Liver (tissue), 9 donors: ENCODE results near the gene FAM221B. TPM values are rescaled to one million over a fixed set of nuclear protein-coding genes. Genes with fewer than 3 reads are reported as not detected.

ENCODE experiments used
- DNase-seq: peaks from one replicate; pipeline ENCODE4 v3.0.0-alpha.2; 2017; ENCODE audit warnings: low spot score
- H3K27ac ChIP-seq, 2 donors: one replicate each; pipeline ENCODE4 v1.7.0; 2013; ENCODE audit warnings: inconsistent platforms in 2 of 2, low read length in 2 of 2, control low read depth in 1 of 2, low read depth in 1 of 2, mild to moderate bottlenecking in 1 of 2
- H3K27me3 ChIP-seq, 4 donors: one replicate each; pipeline versions ENCODE4 v1.6.1 to v1.7.0; 2013; ENCODE audit warnings: low read length in 3 of 4, inconsistent platforms in 1 of 4, mild to moderate bottlenecking in 1 of 4, moderate library complexity in 1 of 4; ENCODE audit not compliant: control insufficient read depth in 4 of 4, insufficient read depth in 4 of 4
- H3K36me3 ChIP-seq, 4 donors: one replicate each; pipeline versions ENCODE4 v1.6.1 to v1.7.0; 2013; ENCODE audit warnings: low read length in 3 of 4, mild to moderate bottlenecking in 3 of 4, low read depth in 1 of 4, moderate library complexity in 1 of 4; ENCODE audit not compliant: control insufficient read depth in 4 of 4, insufficient read depth in 3 of 4
- H3K4me1 ChIP-seq, 4 donors: one replicate each; pipeline versions ENCODE4 v1.6.1 to v1.7.0; 2013; ENCODE audit warnings: low read length in 3 of 4, mild to moderate bottlenecking in 3 of 4, moderate library complexity in 1 of 4; ENCODE audit not compliant: control insufficient read depth in 4 of 4, insufficient read depth in 4 of 4
- H3K4me3 ChIP-seq, 3 donors: one replicate each; pipeline versions ENCODE4 v1.6.1 to v1.7.0; 2013; ENCODE audit warnings: low read length in 3 of 3, control low read depth in 1 of 3, low read depth in 1 of 3, mild to moderate bottlenecking in 1 of 3
- H3K9ac ChIP-seq, 2 donors: one replicate each; pipeline ENCODE4 v1.7.0; 2013; ENCODE audit warnings: low read length in 2 of 2, mild to moderate bottlenecking in 2 of 2, moderate library complexity in 2 of 2, control low read depth in 1 of 2, low read depth in 1 of 2
- H3K9me3 ChIP-seq, 4 donors: one replicate each; pipeline versions ENCODE4 v1.6.1 to v1.7.0; 2013; ENCODE audit warnings: low read length in 3 of 4; ENCODE audit not compliant: control insufficient read depth in 4 of 4
- EGR1 ChIP-seq, 2 donors: IDR thresholded peaks; 2 replicates each; pipeline ENCODE4 v1.6.1; 2016 to 2018; ENCODE audit warnings: antibody characterized with exemption in 2 of 2, low read depth in 2 of 2
- FOXA1 ChIP-seq: IDR thresholded peaks from 2 replicates; pipeline ENCODE4 v1.6.1; 2016; ENCODE audit warnings: antibody characterized with exemption
- GABPA ChIP-seq, 2 donors: IDR thresholded peaks in 1 of 2; conservative IDR thresholded peaks in 1 of 2; 2 replicates each; pipeline ENCODE4 v1.6.1; 2016; ENCODE audit warnings: antibody characterized with exemption in 2 of 2, mild to moderate bottlenecking in 1 of 2, moderate library complexity in 1 of 2
- HNF4A ChIP-seq, 2 donors: conservative IDR thresholded peaks; 2 replicates each; pipeline ENCODE4 v1.6.1; 2016; ENCODE audit warnings: antibody characterized with exemption in 2 of 2, mild to moderate bottlenecking in 2 of 2
- NR2F2 ChIP-seq: IDR thresholded peaks from 2 replicates; pipeline ENCODE4 v1.6.1; 2016; ENCODE audit warnings: antibody characterized with exemption
- RXRA ChIP-seq, 2 donors: IDR thresholded peaks; 2 replicates each; pipeline ENCODE4 v1.6.1; 2017 to 2018; ENCODE audit warnings: antibody characterized with exemption in 2 of 2, mild to moderate bottlenecking in 1 of 2
- SP1 ChIP-seq: IDR thresholded peaks from 2 replicates; pipeline ENCODE4 v1.6.1; 2018; ENCODE audit warnings: antibody characterized with exemption, mild to moderate bottlenecking
- TAF1 ChIP-seq: conservative IDR thresholded peaks from 2 replicates; pipeline ENCODE4 v1.6.1; 2016; ENCODE audit warnings: antibody characterized with exemption, mild to moderate bottlenecking
- YY1 ChIP-seq: IDR thresholded peaks from 2 replicates; pipeline ENCODE4 v1.6.1; 2016; ENCODE audit warnings: antibody characterized with exemption, mild to moderate bottlenecking
- WGBS: extraction: QIAGEN DNeasy Blood & Tissue Kit; methylation state at CpG from one replicate; pipeline ENCODE4 v1.1.7; 2013; 5-methylcytosine and 5-hydroxymethylcytosine counted together
- polyA plus RNA-seq, 2 donors: library from polyadenylated mRNA; stranded (reverse) in 1 of 2; unstranded in 1 of 2; fragments of 200-250 nt in 1 of 2; fragments of >200 nt in 1 of 2; fragmentation: Nextera tagmentation in 1 of 2; extraction: Ambion mirVana in 1 of 2; gene quantifications; one replicate each; pipeline versions ENCODE4 v1.2.1 to v1.2.3, GENCODE V29; 2013 to 2015
- total RNA-seq, 2 donors: library from RNA; depleted of rRNA; stranded (reverse); fragments of >200 nt; gene quantifications; one replicate each; pipeline ENCODE4 v1.2.3, GENCODE V29; 2014
- TF ChIP-seq, protein P1 (sequence below): IDR thresholded peaks from 2 replicates; pipeline ENCODE4 v1.6.1; 2016; ENCODE audit warnings: antibody characterized with exemption
- TF ChIP-seq, protein P2 (sequence below): IDR thresholded peaks from 2 replicates; pipeline ENCODE4 v1.6.1; 2016; ENCODE audit warnings: antibody characterized with exemption, mild to moderate bottlenecking
- TF ChIP-seq, protein P3 (sequence below): IDR thresholded peaks from 2 replicates; pipeline ENCODE4 v1.6.1; 2016; ENCODE audit warnings: antibody characterized with exemption
- TF ChIP-seq, protein P4 (sequence below): fragments of 150-350 bp; IDR thresholded peaks from 2 replicates; pipeline ENCODE4 v1.5.1; 2017; ENCODE audit warnings: improper control_type of control experiment, low read depth, low read length; ENCODE audit not compliant: missing input control
- donor health status: healthy.
- donor health status: healthy.
- donor health status: healthy.
- donor health status: healthy.
- donor health status: healthy.

The FAM221B gene
- total and polyA plus RNA-seq, 4 donors: 0.35 TPM; not detected in 3

DNA sequence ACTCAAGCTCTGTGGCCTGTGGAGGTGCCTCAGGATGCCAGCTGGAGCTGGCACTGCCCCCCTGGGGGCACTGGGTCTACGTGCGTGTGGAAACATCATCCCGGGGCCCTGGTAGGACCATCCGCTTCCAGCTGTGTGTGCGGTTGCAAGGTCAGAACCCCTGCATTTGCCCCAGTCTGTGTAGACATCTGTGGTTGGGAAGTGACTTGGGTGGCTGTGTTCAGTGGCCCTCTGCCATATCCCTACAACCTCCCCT lies 13.0 kb upstream of the FAM221B start:
- Histone ChIP-seq H3K27me3 (no peaks in the 10 kb centered on the region), H3K4me1 (peaks cover 0 to 5% (median 1%) of the 10 kb centered on the region in 4 donors), H3K9me3 (no peaks in the 10 kb centered on the region), H3K9ac (no peak overlapping the region), H3K4me3 (no peak overlapping the region), H3K36me3 (peaks cover 0 to 2% (median 0%) of the 10 kb centered on the region in 4 donors), H3K27ac (no peak overlapping the region)
- no peak for TF ChIP-seq RXRA (IDR thresholded peaks at IDR 0.05)
- no peak for TF ChIP-seq NR2F2
- no peak for TF ChIP-seq YY1
- no peak for TF ChIP-seq GABPA (IDR thresholded peaks at IDR 0.05 in 1 of 2, conservative IDR thresholded peaks at IDR 0.05 in 1 of 2)
- no peak for TF ChIP-seq HNF4A (conservative IDR thresholded peaks at IDR 0.05)
- TF ChIP-seq, protein P1, sequence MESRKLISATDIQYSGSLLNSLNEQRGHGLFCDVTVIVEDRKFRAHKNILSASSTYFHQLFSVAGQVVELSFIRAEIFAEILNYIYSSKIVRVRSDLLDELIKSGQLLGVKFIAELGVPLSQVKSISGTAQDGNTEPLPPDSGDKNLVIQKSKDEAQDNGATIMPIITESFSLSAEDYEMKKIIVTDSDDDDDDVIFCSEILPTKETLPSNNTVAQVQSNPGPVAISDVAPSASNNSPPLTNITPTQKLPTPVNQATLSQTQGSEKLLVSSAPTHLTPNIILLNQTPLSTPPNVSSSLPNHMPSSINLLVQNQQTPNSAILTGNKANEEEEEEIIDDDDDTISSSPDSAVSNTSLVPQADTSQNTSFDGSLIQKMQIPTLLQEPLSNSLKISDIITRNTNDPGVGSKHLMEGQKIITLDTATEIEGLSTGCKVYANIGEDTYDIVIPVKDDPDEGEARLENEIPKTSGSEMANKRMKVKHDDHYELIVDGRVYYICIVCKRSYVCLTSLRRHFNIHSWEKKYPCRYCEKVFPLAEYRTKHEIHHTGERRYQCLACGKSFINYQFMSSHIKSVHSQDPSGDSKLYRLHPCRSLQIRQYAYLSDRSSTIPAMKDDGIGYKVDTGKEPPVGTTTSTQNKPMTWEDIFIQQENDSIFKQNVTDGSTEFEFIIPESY: no peak
- TF ChIP-seq EGR1 (IDR thresholded peaks at IDR 0.05; ENCODE audit: low read depth in 2 of 2): no peak
- no peak for TF ChIP-seq TAF1
- no peak for TF ChIP-seq SP1
- TF ChIP-seq, protein P2, sequence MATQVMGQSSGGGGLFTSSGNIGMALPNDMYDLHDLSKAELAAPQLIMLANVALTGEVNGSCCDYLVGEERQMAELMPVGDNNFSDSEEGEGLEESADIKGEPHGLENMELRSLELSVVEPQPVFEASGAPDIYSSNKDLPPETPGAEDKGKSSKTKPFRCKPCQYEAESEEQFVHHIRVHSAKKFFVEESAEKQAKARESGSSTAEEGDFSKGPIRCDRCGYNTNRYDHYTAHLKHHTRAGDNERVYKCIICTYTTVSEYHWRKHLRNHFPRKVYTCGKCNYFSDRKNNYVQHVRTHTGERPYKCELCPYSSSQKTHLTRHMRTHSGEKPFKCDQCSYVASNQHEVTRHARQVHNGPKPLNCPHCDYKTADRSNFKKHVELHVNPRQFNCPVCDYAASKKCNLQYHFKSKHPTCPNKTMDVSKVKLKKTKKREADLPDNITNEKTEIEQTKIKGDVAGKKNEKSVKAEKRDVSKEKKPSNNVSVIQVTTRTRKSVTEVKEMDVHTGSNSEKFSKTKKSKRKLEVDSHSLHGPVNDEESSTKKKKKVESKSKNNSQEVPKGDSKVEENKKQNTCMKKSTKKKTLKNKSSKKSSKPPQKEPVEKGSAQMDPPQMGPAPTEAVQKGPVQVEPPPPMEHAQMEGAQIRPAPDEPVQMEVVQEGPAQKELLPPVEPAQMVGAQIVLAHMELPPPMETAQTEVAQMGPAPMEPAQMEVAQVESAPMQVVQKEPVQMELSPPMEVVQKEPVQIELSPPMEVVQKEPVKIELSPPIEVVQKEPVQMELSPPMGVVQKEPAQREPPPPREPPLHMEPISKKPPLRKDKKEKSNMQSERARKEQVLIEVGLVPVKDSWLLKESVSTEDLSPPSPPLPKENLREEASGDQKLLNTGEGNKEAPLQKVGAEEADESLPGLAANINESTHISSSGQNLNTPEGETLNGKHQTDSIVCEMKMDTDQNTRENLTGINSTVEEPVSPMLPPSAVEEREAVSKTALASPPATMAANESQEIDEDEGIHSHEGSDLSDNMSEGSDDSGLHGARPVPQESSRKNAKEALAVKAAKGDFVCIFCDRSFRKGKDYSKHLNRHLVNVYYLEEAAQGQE: no peak
- WGBS: 83% methylated on average over 5 of the region's 5 CpGs
- DNase-seq: no peak

DNA sequence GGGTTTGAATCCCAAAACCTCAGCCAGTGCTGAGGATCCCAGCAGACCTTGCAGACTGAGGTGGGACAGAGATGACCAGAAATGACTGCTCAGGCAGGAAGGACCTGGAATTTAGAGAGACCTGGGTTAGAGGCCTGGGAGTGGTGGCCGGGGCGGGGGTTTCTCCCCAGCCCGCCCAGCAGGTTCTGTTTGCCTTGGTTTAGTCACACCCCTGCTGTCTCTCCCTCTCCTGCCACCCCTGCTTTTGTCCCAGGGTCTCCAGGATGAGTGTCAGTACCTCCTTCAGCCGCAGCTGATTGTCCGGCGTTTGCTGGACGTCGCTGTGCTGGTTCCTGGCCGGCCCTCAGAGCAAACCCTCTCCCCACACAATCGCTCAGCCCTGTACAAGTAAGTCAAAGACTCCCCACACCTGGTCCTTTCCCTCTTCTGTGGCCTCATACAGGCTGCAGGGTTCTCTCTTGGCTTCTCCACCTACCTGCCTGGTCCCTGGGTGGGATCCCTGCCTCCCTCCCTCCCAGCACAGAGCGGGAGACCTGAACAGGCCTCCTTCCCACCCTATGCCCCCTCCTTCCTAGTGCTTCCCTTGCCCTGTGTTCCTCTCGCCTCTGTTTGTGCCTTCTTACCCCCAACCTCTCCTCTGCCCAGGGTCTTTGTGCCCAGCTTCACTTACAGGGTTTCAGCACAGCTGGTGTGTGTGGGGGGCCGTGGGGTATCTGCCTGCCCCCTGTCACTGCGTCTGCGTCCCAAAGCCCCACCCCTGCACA lies 12.5 kb upstream of the FAM221B start:
- Histone ChIP-seq H3K27me3 (no peaks in the 10 kb centered on the region), H3K27ac (no peak overlapping the region), H3K9ac (no peak overlapping the region), H3K36me3 (no peaks in the 10 kb centered on the region), H3K9me3 (no peaks in the 10 kb centered on the region), H3K4me1 (peaks cover under 1 to 7% (median 3%) of the 10 kb centered on the region in 4 donors), H3K4me3 (no peak overlapping the region)
- TF ChIP-seq FOXA1 (no peak), GABPA (IDR thresholded peaks at IDR 0.05 in 1 of 2, conservative IDR thresholded peaks at IDR 0.05 in 1 of 2) (no peak), NR2F2 (no peak), HNF4A (conservative IDR thresholded peaks at IDR 0.05) (no peak), RXRA (IDR thresholded peaks at IDR 0.05) (no peak)
- TF ChIP-seq, protein P3, sequence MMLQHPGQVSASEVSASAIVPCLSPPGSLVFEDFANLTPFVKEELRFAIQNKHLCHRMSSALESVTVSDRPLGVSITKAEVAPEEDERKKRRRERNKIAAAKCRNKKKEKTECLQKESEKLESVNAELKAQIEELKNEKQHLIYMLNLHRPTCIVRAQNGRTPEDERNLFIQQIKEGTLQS: no peak
- TF ChIP-seq, protein P4, sequence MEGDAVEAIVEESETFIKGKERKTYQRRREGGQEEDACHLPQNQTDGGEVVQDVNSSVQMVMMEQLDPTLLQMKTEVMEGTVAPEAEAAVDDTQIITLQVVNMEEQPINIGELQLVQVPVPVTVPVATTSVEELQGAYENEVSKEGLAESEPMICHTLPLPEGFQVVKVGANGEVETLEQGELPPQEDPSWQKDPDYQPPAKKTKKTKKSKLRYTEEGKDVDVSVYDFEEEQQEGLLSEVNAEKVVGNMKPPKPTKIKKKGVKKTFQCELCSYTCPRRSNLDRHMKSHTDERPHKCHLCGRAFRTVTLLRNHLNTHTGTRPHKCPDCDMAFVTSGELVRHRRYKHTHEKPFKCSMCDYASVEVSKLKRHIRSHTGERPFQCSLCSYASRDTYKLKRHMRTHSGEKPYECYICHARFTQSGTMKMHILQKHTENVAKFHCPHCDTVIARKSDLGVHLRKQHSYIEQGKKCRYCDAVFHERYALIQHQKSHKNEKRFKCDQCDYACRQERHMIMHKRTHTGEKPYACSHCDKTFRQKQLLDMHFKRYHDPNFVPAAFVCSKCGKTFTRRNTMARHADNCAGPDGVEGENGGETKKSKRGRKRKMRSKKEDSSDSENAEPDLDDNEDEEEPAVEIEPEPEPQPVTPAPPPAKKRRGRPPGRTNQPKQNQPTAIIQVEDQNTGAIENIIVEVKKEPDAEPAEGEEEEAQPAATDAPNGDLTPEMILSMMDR: no peak
- WGBS: 98% methylated on average over 15 of the region's 15 CpGs
- DNase-seq: no peak
